HuH-7 (cell line): ENCODE measurements around the gene CBFA2T3.

ENCODE experiments used
- DNase-seq: peaks from one replicate; pipeline ENCODE4 v3.0.0; 2011; ENCODE audit warnings: low spot score

CBFA2T3 gene

GRCh38 chr16:88875703-88876234 lies 101.2 kb downstream of the CBFA2T3 start:
- DNase-seq, result no peak

DNA sequence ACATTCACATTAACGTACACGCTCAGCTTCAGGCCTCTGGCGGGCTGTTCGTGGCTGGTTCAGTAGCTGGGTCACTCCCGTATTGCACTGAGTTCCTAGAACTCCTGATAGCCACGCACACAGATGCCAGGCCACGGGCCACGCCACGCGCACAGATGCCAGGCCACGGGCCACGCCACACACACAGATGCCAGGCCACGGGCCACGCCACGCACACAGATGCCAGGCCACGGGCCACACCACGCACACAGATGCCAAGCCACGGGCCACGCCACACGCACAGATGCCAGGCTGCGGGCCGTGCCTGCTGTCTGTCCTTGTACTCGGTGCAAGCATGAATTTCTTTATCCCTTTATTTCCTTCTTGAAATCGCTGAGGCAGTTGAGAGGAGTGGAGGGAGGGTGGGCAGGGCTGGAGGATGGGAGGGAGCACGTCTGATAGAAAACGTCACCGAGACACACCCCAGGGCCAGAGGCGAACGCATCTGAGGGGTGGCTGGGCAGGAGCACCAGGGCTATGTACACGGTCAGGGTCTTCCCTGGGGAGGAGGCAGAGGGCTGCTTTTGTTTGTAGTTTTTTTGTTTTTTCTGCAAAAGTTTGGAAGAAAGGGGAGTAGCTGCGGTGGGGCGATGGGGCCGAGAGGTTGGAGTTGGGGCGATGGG lies 101.9 kb downstream of the CBFA2T3 start:
- no peak for DNase-seq

- DNase-seq, result no peak
Observed at GRCh38 chr16:88872650-88873331, 104.2 kb downstream of the CBFA2T3 start.

GRCh38 chr16:88871730-88872416 lies 105.1 kb downstream of the CBFA2T3 start:
- DNase-seq, result no peak

GRCh38 chr16:88871349-88871702 lies 105.7 kb downstream of the CBFA2T3 start:
- DNase-seq, result no peak

GRCh38 chr16:88870608-88871348 lies 106.2 kb downstream of the CBFA2T3 start:
- no peak for DNase-seq

DNA sequence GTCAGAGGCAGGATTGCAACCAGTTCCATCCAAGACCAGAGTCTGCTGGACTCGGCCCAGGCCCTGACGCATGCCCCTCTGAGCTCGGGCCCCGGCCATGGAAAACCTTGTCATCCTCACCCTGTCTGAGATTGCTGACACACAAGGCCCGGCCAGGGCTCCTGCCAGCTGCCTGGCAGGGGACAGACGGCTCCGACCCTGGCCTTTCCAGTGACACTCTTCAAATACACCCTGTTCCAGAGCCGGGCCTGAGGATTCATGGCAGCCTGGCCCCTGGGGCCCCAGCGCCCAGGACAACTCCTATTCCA lies 107.4 kb downstream of the CBFA2T3 start:
- DNase-seq, result no peak

- DNase-seq, result no peak
Observed at GRCh38 chr16:88868974-88869672, 107.9 kb downstream of the CBFA2T3 start.

DNA sequence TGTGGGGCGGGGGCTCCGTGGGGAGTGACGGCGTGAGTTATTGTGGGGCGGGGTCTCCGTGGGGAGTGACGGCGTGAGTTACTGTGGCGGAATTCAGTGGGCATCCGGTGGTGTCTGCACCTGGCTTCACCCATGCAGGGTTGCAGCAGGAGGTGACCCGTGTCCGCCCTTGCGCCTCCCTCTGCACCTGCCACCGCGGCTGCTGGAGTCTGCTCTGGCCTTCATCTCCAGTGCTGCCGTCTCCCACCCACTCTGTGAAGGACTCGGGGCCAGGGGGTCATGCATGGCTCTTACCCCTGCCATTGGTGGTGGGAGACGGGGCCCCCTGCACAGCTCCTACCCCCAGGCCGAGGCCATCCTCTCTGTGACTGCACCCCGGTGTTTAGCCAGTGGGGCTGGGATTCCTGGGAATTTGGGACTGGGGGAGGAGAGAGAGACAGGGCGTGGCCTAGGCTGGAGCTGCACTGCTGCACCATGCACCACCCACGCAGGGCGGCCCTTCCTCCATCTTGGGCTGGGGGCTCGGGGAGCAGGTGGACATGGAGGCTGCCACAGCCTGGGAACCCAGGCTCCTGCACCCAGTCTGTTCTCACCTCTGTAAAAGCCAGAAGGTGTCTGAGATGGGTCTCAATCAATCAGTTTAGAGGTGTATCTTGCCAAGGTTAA lies 109.3 kb downstream of the CBFA2T3 start:
- DNase-seq, result no peak

DNA sequence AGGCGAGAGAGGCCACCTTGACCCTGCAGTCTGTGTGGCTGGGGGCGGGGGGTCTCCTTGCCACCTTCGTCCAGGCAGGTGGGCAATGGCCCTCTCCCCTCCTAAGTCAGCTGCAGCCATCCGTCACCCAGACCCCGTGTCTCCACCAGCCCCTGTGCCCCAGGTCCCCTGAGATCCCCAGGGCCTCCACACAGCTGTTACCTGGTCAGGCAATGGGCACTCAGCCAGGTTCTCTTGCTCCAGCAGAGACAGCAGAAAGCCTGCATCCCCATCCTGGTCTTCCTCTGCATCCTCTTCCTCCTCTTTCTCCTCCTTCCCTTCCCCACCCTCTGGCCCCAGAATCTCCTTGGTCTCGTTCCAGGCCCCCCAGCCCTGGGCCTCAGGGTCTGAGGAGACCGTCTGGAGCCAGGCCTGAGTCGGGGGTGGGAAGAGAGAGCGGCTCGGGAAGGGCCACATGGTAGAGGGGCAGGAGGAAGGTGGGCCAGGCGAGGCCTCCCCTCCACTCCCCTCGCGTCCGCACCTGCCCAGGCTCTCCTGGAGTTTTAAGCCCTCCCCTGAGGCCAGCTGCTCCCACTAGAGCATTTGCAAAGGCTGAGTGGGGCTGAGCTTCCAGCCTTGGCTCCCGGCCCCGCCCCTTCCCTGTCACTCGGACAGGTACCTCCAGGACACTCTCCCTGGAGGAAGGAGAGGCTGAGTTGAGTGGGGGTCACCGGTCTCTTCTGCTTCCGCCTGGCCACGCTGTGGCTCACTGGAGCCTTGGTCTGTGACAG lies 110.7 kb downstream of the CBFA2T3 start, which contains the start of gene PABPN1L:
Gene PABPN1L (minus strand): TSS at position 510 of the 770 bp plus-strand sequence. CDS start 54 bp downstream, at position 456.
- no peak for DNase-seq

DNA sequence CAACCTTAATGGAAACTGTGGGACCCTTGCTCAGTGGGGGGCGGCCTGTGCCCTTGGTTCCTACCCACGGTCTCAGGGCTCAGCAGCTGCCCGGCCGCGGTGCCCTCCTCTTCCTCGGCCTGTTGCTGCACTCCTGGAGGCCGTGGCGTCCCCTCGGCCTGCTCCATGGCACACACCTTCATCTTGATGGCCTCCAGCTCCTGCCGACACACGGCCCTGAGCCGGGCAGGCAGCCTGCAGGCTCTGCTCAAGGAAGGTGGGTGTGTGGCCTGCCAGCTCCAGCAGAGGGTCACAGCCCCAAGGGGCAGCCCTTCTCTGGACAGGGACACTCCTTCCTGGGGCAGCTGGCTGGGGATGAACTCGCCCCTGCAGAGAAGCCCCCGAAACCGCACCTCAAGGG lies 111.3 kb downstream of the CBFA2T3 start:
- DNase-seq, result no peak

GRCh38 chr16:88865310-88865709 lies 111.7 kb downstream of the CBFA2T3 start:
- DNase-seq, result no peak

GRCh38 chr16:88864521-88864920 lies 112.5 kb downstream of the CBFA2T3 start:
- DNase-seq, result no peak

DNA sequence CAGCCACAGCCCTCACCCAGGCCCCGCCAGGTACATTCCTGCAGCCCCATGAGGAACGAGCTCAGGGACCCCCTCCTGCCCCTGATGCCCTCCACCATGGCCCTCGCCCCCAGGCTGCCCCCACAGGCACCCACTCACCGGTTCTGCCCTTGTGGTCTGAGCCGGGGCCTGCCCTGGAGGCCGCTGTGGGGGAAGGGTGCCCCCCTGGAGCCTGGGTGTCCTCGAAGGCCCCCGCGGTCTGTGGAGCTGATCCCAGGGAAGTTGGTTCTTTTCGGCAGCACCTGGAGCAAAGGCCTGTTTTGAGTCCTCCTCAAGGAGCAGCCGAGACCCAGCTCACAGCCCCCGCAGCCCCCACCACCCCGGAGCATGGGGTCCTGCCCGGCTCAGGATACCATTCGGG lies 112.9 kb downstream of the CBFA2T3 start:
- no peak for DNase-seq

DNA sequence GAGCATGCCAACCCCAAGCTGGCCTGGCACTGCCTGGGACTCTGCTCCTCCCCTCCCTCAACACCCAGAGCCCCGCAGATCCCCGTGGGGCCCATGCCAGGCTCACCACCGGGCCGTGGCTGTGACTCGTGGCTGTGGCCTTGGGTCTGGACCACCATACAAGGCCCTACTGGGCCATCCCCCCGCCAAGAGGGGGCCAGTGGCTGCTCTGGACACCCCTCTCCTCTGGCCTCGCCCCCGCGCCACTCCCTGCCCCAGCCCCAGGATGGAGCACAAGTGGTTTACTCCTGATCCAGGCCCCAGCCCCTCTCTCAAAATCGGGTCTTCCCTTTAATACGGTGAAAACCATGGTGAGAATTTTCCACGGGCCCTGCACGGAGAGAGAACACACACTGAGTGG lies 113.6 kb downstream of the CBFA2T3 start:
- no peak for DNase-seq

GRCh38 chr16:88862968-88863367 lies 114.0 kb downstream of the CBFA2T3 start:
- no peak for DNase-seq

- DNase-seq, result no peak
Observed at GRCh38 chr16:88861359-88861758, 115.6 kb downstream of the CBFA2T3 start.

- DNase-seq, result no peak
Observed at GRCh38 chr16:88859381-88860091, 117.5 kb downstream of the CBFA2T3 start.

DNA sequence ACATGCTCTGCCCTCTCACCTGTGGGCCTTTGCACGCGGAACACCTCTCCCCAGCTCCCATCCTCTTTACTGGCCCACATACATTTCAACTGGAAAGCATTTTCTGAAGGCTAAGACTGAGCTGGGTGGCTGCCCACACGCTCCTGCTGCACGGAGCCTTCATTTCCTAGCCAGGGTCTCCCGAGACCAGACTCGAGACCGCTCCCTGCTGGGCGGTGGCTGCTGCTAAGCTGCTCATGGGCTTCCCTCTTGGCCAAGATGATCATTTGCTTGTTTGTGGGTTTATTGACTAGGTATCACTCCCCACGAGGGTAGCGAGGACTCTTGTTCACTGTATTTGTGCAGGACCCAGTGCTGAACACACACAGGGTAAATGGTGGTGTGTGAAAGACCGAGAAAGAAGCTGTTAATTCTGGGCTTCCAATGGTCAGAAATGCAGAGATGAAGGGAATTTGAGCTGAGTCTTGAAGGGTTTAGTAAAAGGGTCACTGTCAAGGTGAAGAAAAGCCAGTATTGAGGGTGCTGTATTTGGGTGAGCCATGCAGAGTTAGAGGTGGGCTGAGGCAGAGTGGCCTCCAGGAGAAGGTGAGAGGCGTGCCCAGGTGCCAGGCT lies 119.2 kb downstream of the CBFA2T3 start:
- DNase-seq, result peak; percentile 99
